HCT116 (cell line): ENCODE results near the gene KIR3DL3. TPM values are rescaled to one million over a fixed set of nuclear protein-coding genes. Genes with fewer than 3 reads are reported as not detected.

Source experiments
- ATAC-seq: fragments of 200-7000 bp; cut with Tn5 transposase; 2 replicates; pipeline ENCODE4 v1.9.1; 2020; ENCODE audit warnings: mild to moderate bottlenecking, moderate library complexity
- BruUV-seq: library from RNA; stranded (reverse); fragments of 400-500 nt; replicated peaks from 2 replicates; lab custom pipeline; 2021; lab: Mats Ljungman, UMichigan
- CTCF ChIA-PET: fragments of 300-600 bp; sonication (Branson Sonifier 250); formaldehyde crosslinking; loops from one replicate; lab custom pipeline; 2021; ENCODE audit warnings: antibody characterized with exemption; lab: Charles Lee
- POLR2A ChIA-PET: fragments of 300-600, 350-600 bp; sonication (Branson Sonifier 250); formaldehyde crosslinking; loops from one replicate; lab custom pipeline; 2021; ENCODE audit warnings: antibody characterized with exemption; lab: Charles Lee
- RAD21 ChIA-PET, 2 experiments: fragments of 300-600 bp; sonication (Branson Sonifier 250); formaldehyde crosslinking; loops; one replicate each; lab custom pipeline; 2023; ENCODE audit warnings: low total read pairs in 2 of 2; ENCODE audit not compliant: uncharacterized antibody in 2 of 2, unreplicated experiment in 2 of 2, low non-redundant PET in 1 of 2; lab: Charles Lee
- DNase-seq: peaks from one replicate; pipeline ENCODE4 v3.0.0-alpha.2; 2010; ENCODE audit warnings: low read depth, low spot score
- H2AFZ ChIP-seq: fragments of 200-600 bp; shearing (Covaris generic), sonication (generic); 2 replicates; pipeline ENCODE4 v1.6.1; 2017; ENCODE audit warnings: low read depth, mixed run types, mixed read lengths, antibody characterized with exemption, low read length; ENCODE audit not compliant: poor library complexity, severe bottlenecking
- H3K27ac ChIP-seq: 2 replicates; pipeline ENCODE4 v1.5.1; 2012; ENCODE audit warnings: low read depth, low read length
- H3K27me3 ChIP-seq: fragments of 200-600 bp; sonication (generic); 2 replicates; pipeline ENCODE4 v1.6.1; 2016; ENCODE audit warnings: mixed run types, low read length, mixed read lengths; ENCODE audit not compliant: insufficient read depth
- H3K36me3 ChIP-seq, 2 experiments: fragments of 200-500 bp in 1 of 2; fragments of 200-600 bp in 1 of 2; sonication (Bioruptor generic) in 1 of 2; sonication (generic) in 1 of 2; 2 replicates each; pipeline versions ENCODE4 v1.5.1 to v1.6.1; 2014 to 2016; ENCODE audit warnings: low read length in 2 of 2, inconsistent platforms in 1 of 2, mixed read lengths in 1 of 2, mixed run types in 1 of 2; ENCODE audit not compliant: insufficient read depth in 2 of 2, control insufficient read depth in 1 of 2
- H3K4me1 ChIP-seq, 2 experiments: fragments of 200-600 bp in 1 of 2; sonication (generic) in 1 of 2; 2 replicates each; pipeline versions ENCODE4 v1.5.1 to v1.6.1; 2012 to 2017; ENCODE audit warnings: low read length in 2 of 2, inconsistent platforms in 1 of 2, mild to moderate bottlenecking in 1 of 2, mixed read lengths in 1 of 2, mixed run types in 1 of 2, moderate library complexity in 1 of 2; ENCODE audit not compliant: insufficient read depth in 2 of 2, control insufficient read depth in 1 of 2
- H3K4me2 ChIP-seq: fragments of 200-600 bp; sonication (generic); 2 replicates; pipeline ENCODE4 v1.6.1; 2017; ENCODE audit warnings: mixed run types, low read length, mixed read lengths
- H3K4me3 ChIP-seq, 2 experiments: fragments of 200-600 bp in 1 of 2; sonication (generic) in 1 of 2; replicated peaks in 1 of 2; 2 replicates each; pipeline ENCODE4 v1.5.1; 2011 to 2016; ENCODE audit warnings: low read length in 2 of 2, control low read depth in 1 of 2, low read depth in 1 of 2, mild to moderate bottlenecking in 1 of 2, mixed read lengths in 1 of 2, mixed run types in 1 of 2
- H3K79me2 ChIP-seq: fragments of 200-600 bp; sonication (generic); 2 replicates; pipeline ENCODE4 v1.6.1; 2017; ENCODE audit warnings: mild to moderate bottlenecking, mixed run types, low read length, moderate library complexity, mixed read lengths; ENCODE audit not compliant: insufficient read depth
- H3K9ac ChIP-seq: fragments of 200-600 bp; sonication (generic); 2 replicates; pipeline ENCODE4 v1.6.1; 2016; ENCODE audit warnings: low read length, mixed read lengths
- H3K9me2 ChIP-seq: fragments of 200-600 bp; sonication (generic), shearing (Covaris generic); 2 replicates; pipeline ENCODE4 v1.6.1; 2017; ENCODE audit warnings: mixed run types, mild to moderate bottlenecking, moderate library complexity; ENCODE audit not compliant: insufficient read depth
- H3K9me3 ChIP-seq, 2 experiments: fragments of 200-500 bp in 1 of 2; fragments of 200-600 bp in 1 of 2; sonication (Bioruptor generic) in 1 of 2; sonication (generic) in 1 of 2; 2 replicates each; pipeline ENCODE4 v1.6.1; 2014 to 2017; ENCODE audit warnings: low read length in 2 of 2, mixed read lengths in 2 of 2, inconsistent platforms in 1 of 2, low read depth in 1 of 2, mild to moderate bottlenecking in 1 of 2, mixed run types in 1 of 2, moderate library complexity in 1 of 2; ENCODE audit not compliant: control insufficient read depth in 1 of 2, insufficient read depth in 1 of 2
- H4K20me1 ChIP-seq: fragments of 200-600 bp; sonication (generic), shearing (Covaris generic); 2 replicates; pipeline ENCODE4 v1.6.1; 2017; ENCODE audit warnings: mixed run types, mild to moderate bottlenecking, moderate library complexity; ENCODE audit not compliant: insufficient read depth
- CBX3 ChIP-seq: IDR thresholded peaks from 2 replicates; pipeline ENCODE4 v1.6.1; 2012; ENCODE audit warnings: low read depth
- CEBPB ChIP-seq: IDR thresholded peaks from 2 replicates; pipeline ENCODE4 v1.6.1; 2012; ENCODE audit warnings: low read depth
- EZH2 ChIP-seq: fragments of 200-600 bp; sonication (generic); IDR thresholded peaks from 2 replicates; pipeline ENCODE4 v1.6.1; 2017; ENCODE audit warnings: antibody characterized with exemption, mixed run types
- EZH2phosphoT487 ChIP-seq: fragments of 200-600 bp; IDR thresholded peaks from 2 replicates; pipeline ENCODE4 v1.6.1; 2018; ENCODE audit warnings: antibody characterized with exemption, borderline replicate concordance
- JUND ChIP-seq: IDR thresholded peaks from 2 replicates; pipeline ENCODE4 v1.6.1; 2012
- POLR2A ChIP-seq: IDR thresholded peaks from 2 replicates; pipeline ENCODE4 v1.7.0; 2011; ENCODE audit warnings: borderline replicate concordance; ENCODE audit not compliant: insufficient read depth, insufficient read length; ENCODE audit errors: extremely low read depth
- POLR2AphosphoS5 ChIP-seq: IDR thresholded peaks from 2 replicates; pipeline ENCODE4 v1.6.1; 2011; ENCODE audit warnings: mild to moderate bottlenecking, low read depth, low read length, moderate library complexity
- RAD21 ChIP-seq: IDR thresholded peaks from 2 replicates; pipeline ENCODE4 v1.6.1; 2012; ENCODE audit warnings: low read depth, mild to moderate bottlenecking
- SIN3A ChIP-seq: IDR thresholded peaks from 2 replicates; pipeline ENCODE4 v1.6.1; 2012; ENCODE audit warnings: low read depth
- SP1 ChIP-seq: IDR thresholded peaks from 2 replicates; pipeline ENCODE4 v1.6.1; 2012; ENCODE audit warnings: low read depth
- TCF7L2 ChIP-seq: IDR thresholded peaks from 2 replicates; pipeline ENCODE4 v1.7.0; 2011; ENCODE audit warnings: borderline replicate concordance, inconsistent platforms; ENCODE audit not compliant: insufficient read depth, insufficient read length; ENCODE audit errors: extremely low read depth
- YY1 ChIP-seq: IDR thresholded peaks from 2 replicates; pipeline ENCODE4 v1.6.1; 2011; ENCODE audit warnings: low read length, low read depth, moderate library complexity, mild to moderate bottlenecking; ENCODE audit not compliant: insufficient replicate concordance; ENCODE audit errors: extremely low read depth
- ZFX ChIP-seq: fragments of 450-650 bp; IDR thresholded peaks from 2 replicates; pipeline ENCODE4 v1.6.1; 2017
- intact Hi-C: fragments of 100-400 bp; cut with micrococcal nuclease; formaldehyde crosslinking; loops from 2 replicates; pipeline ENCODE4 v1.10.0; 2022
- total RNA-seq: library from RNA; stranded (reverse); gene quantifications from one replicate; pipeline ENCODE4 v1.2.1, GENCODE V29; 2021; ENCODE audit not compliant: unreplicated experiment
- TF ChIP-seq, protein P1 (sequence below): IDR thresholded peaks from 2 replicates; pipeline ENCODE4 v1.6.1; 2012
- TF ChIP-seq, protein P2 (sequence below): IDR thresholded peaks from 2 replicates; pipeline ENCODE4 v1.6.1; 2012
- TF ChIP-seq, protein P3 (sequence below), 3 experiments: fragments of 200-600 bp in 1 of 3; sonication (generic) in 1 of 3; IDR thresholded peaks in 2 of 3; conservative IDR thresholded peaks in 1 of 3; 2 replicates each; pipeline ENCODE4 v1.5.1; 2012 to 2017; ENCODE audit warnings: low read depth in 2 of 3, low read length in 2 of 3, antibody characterized with exemption in 1 of 3, borderline replicate concordance in 1 of 3, control low read depth in 1 of 3, mild to moderate bottlenecking in 1 of 3, mixed read lengths in 1 of 3, mixed run types in 1 of 3, moderate library complexity in 1 of 3; ENCODE audit not compliant: insufficient read depth in 1 of 3

Gene KIR3DL3
- total RNA-seq, 1 experiment from 2014 or later: not detected

DNA sequence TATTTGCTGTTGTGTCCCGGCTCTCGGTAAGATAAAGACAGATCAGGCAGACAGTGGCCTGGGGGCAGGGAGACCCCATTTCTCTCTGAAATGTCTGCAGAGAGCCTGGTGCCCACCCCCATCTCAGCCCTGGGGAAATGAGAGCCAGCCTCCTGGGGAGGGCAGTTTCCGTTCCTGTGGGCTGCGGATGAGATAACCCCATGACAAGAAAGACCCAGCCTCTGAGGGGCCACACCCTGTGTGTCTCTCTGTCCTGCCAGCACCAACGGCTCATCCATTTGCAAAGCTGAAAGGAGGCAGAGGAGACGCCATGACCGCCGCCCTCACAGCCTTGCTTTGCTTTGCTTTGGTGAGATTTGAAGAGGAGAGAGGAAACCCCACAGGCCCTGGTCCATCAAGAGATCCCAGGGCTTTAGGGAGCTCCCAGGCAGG lies 28.1 kb upstream of the KIR3DL3 start:
- CTCF ChIA-PET: no interaction called here
- POLR2A ChIA-PET: no interaction called here
- Histone ChIP-seq H3K27me3 (peaks cover 22% of the 10 kb centered on the region), H3K9ac (no peak overlapping the region), H4K20me1 (no peaks in the 10 kb centered on the region), H2AFZ (no peak overlapping the region), H3K36me3 (no peaks in the 10 kb centered on the region), H3K4me3 (no peak overlapping the region), H3K9me2 (no peaks in the 10 kb centered on the region), H3K9me3 (no peaks in the 10 kb centered on the region), H3K4me1 (no peaks in the 10 kb centered on the region), H3K79me2 (no peaks in the 10 kb centered on the region)
- DNase-seq (no peak), ATAC-seq (no peak)
- RAD21 ChIA-PET: no interaction called here
- no TSS peak for BruUV-seq
- TF ChIP-seq SP1: no peak
- no peak for TF ChIP-seq POLR2A
- TF ChIP-seq JUND: no peak
- no peak for TF ChIP-seq POLR2AphosphoS5
- no peak for TF ChIP-seq SIN3A
- no peak for TF ChIP-seq RAD21
- TF ChIP-seq EZH2phosphoT487: no peak
- no peak for TF ChIP-seq EZH2
- no peak for TF ChIP-seq CBX3
- TF ChIP-seq, protein P1, sequence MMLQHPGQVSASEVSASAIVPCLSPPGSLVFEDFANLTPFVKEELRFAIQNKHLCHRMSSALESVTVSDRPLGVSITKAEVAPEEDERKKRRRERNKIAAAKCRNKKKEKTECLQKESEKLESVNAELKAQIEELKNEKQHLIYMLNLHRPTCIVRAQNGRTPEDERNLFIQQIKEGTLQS: no peak
- TF ChIP-seq, all 23 proteins: peak for 0
- no peak overlapping the region for H3K4me2 ChIP-seq
- intact Hi-C loops: no loop called here
- H3K27ac ChIP-seq: no peak overlapping the region

DNA sequence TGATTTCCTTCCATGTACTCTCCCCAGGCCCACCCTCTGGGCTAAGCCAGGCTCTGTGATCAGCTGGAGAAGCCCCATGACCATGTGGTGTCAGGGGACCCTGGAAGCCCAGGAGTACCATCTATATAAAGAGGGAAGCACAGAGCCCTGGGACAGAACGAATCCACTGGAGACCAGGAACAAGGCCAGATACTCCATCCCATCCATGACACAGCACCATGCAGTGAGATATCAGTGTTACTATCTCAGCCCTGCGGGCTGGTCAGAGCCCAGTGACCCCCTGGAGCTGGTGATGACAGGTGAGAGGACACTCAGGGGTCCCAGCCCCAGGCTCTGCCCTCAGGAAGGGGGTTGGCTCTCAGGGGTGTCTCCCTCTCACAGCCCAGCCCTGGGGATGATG lies 27.5 kb upstream of the KIR3DL3 start:
- Histone ChIP-seq H3K4me1 (no peaks in the 10 kb centered on the region), H3K27me3 (peaks cover 23% of the 10 kb centered on the region), H3K9me2 (no peaks in the 10 kb centered on the region), H3K36me3 (no peaks in the 10 kb centered on the region), H3K79me2 (no peaks in the 10 kb centered on the region), H3K9ac (no peak overlapping the region), H2AFZ (no peak overlapping the region), H3K9me3 (no peaks in the 10 kb centered on the region), H3K4me2 (no peak overlapping the region), H4K20me1 (no peaks in the 10 kb centered on the region), H3K4me3 (no peak overlapping the region)
- intact Hi-C loops: no loop called here
- CTCF ChIA-PET: no interaction called here
- DNase-seq: no peak
- RAD21 ChIA-PET: no interaction called here
- POLR2A ChIA-PET: no interaction called here
- ATAC-seq: no peak
- BruUV-seq: no TSS peak
- TF ChIP-seq, protein P1: no peak
- TF ChIP-seq POLR2A: no peak
- TF ChIP-seq RAD21: no peak
- no peak for TF ChIP-seq TCF7L2
- TF ChIP-seq CEBPB: no peak
- TF ChIP-seq, protein P2, sequence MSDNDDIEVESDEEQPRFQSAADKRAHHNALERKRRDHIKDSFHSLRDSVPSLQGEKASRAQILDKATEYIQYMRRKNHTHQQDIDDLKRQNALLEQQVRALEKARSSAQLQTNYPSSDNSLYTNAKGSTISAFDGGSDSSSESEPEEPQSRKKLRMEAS: no peak
- no peak for TF ChIP-seq ZFX
- TF ChIP-seq SP1: no peak
- TF ChIP-seq POLR2AphosphoS5: no peak
- TF ChIP-seq, protein P3, sequence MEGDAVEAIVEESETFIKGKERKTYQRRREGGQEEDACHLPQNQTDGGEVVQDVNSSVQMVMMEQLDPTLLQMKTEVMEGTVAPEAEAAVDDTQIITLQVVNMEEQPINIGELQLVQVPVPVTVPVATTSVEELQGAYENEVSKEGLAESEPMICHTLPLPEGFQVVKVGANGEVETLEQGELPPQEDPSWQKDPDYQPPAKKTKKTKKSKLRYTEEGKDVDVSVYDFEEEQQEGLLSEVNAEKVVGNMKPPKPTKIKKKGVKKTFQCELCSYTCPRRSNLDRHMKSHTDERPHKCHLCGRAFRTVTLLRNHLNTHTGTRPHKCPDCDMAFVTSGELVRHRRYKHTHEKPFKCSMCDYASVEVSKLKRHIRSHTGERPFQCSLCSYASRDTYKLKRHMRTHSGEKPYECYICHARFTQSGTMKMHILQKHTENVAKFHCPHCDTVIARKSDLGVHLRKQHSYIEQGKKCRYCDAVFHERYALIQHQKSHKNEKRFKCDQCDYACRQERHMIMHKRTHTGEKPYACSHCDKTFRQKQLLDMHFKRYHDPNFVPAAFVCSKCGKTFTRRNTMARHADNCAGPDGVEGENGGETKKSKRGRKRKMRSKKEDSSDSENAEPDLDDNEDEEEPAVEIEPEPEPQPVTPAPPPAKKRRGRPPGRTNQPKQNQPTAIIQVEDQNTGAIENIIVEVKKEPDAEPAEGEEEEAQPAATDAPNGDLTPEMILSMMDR (IDR thresholded peaks at IDR 0.05 in 2 of 3, conservative IDR thresholded peaks at IDR 0.05 in 1 of 3; ENCODE audit: borderline replicate concordance in 1 of 3, insufficient read depth in 1 of 3, low read depth in 2 of 3, low read length in 2 of 3): no peak
- no peak for TF ChIP-seq YY1
- TF ChIP-seq, all 23 proteins: peak for 0
- H3K27ac ChIP-seq: no peak overlapping the region
